GM19351 (cell line): ENCODE results near the gene RMRP.
"Not testable (repeated sequence)": the region's sequence is repeated elsewhere in the genome, so short reads cannot be mapped to it uniquely, and the experiment has no call there.

Experiments used
- ATAC-seq: cut with Tn5 transposase; IDR thresholded peaks from one replicate; pipeline ENCODE4 v1.9.1; 2021; ENCODE audit warnings: mild to moderate bottlenecking, moderate library complexity; ENCODE audit not compliant: unreplicated experiment

RMRP gene

DNA sequence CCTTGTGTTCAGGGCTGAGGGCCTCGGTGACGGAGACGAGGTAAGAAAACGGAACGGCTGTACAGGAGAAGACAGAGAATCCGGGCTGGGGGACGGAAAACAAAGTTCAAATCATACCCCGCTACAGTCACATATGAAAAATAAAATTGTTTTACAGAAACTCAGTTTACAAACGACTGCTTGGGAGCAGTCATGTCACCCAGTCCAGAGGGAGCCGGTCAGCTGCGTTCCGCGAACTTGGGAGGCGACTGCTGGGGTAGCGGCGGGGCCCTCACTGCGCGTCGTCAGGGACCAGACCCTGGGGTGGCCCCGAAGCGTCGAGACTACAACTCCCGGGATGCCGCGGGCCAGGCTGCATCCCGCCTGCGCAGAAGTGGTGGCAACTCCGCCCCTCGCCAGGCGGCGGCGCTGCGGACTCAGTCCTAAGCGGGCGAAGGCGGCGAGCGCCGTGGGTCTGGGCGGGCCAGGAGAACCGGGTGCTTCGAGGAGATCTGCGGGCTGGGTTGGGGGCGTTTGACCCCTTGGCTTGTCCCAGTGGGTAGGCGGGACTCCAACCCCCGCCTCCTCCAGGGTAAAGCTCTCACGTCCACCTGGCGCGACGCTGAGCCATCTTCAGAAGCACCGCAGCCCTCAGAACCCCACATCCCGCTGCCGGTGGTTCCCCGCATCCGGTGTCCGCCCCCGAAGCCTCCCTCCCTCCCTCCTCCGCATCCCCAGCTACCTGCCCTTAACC, 11.1 kb downstream of the RMRP start:
- ATAC-seq = peak; percentile 80

DNA sequence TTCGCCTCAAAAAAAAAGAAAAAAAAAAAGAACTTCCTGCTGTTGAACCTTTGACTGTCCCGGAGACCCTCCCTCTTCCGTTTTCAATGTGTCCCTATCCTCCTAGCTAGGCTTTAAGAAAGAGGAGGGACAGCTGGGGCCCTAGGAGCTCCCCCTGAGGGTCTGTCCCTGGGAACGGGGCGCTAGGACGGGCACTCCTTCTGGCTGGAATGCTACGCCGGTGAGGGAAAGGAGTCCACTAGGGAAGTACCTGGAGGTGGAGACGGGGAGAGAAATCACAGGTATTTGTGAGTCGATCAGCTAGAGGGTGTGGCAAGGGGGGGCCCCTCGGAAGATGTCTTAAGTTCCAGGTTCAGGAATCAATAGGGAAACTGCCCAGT, 11.7 kb downstream of the RMRP start:
- no peak for ATAC-seq

DNA sequence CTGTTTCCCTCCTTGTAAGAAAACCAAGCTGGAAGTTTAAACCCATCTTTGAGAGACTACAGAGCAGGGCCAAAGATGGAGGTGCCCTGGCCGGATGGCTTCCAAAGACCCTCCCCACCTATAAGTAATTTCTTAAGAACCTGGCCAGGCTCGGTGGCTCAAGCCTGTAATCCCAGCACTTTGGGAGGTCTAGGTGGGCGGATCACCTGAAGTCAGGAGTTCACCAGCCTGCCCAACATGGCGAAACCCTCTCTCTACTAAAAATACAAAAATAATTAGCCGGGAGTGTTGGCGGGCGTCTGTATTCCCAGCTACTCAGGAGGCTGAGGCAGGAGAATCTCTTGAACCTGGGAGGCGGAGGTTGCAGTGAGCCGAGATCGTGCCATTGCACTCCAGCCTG, 12.1 kb downstream of the RMRP start:
- ATAC-seq = not testable (repeated sequence)

DNA sequence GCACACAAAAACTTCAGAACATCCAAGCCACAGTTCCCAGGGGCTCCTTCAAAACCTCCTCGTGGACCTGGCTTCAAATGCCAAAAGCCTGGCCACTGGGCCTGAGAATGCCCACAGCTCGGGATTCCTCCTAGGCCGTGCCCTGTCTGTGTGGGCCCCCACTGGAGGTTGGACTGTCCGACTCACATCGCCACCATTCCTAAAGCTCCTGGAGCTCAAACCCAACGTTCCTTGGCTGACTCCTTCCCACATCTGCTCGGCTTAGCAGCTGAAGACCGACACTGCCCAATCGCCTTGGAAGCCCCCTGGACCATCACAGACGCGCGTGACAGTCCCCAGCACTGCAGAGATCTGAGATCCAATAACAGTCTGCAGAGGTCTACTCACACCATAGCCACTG, 14.8 kb downstream of the RMRP start:
- no peak for ATAC-seq

DNA sequence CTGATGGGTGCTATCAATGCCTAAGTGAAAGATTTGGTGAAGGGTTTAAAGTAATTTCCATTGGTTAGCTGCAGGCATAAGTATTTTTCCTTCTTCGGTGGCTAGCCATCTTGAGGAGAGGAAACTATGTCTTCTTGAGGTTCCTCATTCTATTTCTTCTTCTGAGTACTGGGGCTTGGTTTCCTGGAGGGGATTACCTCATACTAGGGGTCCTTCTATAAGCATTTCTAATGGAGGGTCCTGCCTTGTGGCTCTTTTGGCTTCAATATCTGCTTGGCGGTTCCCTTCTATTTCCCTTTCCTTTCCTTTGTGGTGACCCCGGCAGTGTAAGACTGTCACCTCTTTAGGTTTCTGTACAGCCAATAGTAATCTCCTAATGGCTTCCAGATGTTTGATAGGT, 16.3 kb downstream of the RMRP start:
- ATAC-seq = not testable (repeated sequence)

DNA sequence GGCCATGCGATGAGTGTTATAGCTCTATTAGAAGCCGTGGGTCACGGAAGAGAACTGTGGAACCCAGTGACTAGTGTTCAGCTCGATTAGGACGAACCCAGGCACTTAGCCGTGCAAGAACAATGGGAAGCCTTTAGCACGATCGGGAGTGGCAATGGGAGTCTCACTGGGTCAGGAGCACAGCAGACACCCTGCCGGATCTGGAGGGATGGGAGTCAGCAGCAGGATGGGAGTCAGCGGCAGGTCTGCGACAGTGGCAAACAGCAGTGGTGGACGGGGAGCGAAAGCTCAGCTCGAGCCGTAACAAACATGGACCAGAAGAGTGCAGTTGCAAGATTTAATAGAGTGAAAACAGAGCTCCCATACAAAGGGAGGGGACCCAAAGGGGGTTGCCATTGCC, 17.4 kb downstream of the RMRP start:
- ATAC-seq = not testable (repeated sequence)

DNA sequence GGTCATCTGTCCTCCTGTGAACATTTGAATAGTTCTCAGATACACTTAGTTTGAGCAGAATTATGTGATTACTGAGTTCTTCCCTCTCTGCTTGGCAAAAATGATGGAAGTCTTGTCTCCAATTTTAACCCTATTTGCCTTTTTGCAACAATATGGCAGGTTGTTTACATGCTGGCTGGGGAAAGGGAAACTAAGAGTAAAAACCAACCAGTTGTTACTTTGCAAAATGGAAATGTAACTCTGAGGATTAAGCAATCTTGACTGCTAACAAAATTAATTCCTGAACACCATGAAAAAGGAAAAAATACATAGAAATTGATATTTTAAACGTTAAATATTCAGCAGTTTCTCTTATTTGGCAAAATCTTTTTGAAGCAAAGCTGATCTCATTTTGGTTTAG, 18.2 kb downstream of the RMRP start:
- ATAC-seq = no peak

DNA sequence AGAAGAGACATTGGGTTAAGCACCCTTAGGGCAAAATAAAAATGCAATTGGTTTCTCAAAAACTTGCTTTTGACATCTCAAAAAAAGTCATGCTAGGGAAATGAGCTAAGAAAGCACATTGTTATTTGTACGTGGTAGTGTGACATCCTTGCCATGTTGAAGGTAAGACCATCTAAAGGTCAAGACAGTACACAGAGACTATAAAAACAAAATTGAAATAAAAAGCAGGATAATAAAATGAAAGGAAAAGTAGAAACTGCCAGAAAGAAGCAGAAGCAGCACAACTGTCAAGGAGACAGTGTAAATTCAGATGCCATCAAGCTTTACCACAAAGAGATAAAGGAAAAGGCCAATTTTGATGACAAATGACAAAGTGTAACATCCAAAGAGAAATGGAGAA, 18.6 kb downstream of the RMRP start:
- not testable (repeated sequence) for ATAC-seq

DNA sequence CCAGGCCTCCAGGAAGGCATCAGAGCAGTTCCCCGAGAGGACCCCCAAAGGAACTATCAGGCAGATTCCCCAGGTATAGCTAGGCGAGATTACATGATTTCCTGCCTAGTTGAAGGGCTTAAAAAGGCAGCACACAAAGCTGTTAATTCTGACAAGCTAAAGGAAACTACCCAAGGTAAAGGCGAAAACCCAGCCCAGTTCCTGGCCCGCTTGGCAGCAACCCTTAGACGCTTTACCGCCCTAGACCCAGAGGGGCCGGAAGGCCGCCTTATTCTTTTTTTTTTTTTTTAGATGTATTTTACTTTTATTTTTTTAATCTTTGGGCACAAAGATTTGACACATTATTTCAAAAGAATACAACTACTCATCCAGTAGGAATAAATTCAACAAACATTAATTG, 19.1 kb downstream of the RMRP start:
- not testable (repeated sequence) for ATAC-seq

DNA sequence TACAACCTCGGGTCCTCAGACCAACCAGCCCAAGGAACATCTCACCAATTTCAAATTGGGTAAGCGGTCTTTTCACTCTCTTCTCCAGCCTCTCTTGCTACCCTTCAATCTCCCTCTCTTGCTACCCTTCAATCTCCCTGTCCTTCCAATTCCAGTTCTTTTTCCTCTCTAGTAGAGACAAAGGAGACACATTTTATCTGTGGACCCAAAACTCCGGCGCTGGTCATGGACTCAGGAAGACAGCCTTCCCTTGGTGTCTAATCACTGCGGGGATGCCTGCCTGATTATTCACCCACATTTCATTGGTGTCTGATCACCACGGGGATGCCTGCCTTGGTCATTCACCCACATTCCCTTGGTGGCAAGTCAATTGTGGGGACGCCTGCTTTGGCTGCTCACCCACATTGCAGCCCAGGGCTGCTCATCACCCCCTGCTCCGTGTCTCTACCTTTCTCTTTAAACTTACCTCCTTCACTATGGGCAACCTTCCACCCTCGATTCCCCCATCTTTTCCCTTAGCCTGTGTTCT, 20.3 kb downstream of the RMRP start:
- not testable (repeated sequence) for ATAC-seq

DNA sequence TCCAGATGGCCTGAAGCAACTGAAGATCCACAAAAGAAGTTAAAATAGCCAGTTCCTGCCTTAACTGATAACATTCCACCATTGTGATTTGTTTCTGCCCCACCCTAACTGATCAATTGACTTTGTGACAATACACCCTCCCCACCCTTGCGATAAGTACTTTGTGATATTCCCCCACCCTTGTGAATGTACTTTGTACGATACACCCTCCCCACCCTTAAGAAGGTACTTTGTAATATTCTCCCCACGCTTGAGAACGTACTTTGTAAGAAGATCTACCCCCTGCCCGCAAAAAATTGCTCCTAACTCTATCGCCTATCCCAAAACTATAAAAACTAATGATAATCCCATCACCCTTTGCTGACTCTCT, 21.0 kb downstream of the RMRP start:
- not testable (repeated sequence) for ATAC-seq

DNA sequence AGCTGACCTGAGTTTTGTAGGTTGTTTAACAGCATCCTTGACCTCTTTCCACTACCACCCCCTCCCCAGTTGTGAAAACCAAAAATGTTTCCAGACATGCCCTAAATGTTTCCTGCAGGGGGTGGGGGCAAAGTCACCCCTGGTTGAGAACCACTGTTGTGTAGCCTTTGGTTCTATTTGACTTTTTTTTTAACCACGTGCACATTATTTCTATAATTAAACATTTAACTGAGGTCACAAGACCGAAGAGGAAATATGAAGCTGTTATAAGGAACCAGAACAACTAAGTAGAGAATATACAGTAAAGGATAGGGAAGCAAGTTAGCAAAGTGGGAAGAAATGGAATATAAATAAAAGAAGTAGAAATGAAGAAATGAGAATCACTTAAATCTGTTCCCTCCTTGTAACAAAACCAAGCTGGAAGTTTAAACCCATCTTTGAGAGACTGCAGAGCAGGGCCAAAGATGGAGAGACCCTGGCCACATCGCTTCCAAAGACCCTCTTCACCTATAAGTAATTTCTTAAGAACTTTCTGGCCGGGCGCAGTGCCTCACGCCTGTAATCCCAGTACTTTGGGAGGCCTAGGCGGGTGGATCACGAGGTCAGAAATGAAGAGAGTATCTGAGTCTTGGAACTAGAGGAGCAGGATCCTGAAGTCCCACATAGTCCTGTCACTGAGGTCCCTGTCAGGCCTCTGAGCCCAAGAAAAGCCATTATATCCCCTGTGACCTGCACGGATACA, 21.5 kb downstream of the RMRP start:
- ATAC-seq = no peak

DNA sequence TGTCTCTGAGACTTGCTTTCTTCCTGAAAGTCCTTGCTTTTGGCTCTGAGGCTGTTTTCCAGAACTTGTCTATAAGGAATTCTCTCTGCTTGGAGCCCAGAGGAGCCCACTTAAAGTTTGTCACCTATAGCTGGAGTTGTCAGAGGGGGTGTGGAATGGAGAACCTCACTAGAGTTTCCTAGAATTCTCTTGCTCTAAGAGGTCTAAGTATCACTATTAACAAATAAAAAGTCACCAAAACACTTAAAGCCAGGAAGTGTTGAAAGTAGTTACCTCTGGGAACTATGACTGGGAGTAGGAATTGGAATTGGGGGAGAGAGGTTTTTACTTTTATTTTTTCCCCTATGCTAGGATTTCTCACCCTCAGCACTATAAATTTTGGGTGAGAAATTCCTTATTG, 22.1 kb downstream of the RMRP start:
- ATAC-seq = no peak

DNA sequence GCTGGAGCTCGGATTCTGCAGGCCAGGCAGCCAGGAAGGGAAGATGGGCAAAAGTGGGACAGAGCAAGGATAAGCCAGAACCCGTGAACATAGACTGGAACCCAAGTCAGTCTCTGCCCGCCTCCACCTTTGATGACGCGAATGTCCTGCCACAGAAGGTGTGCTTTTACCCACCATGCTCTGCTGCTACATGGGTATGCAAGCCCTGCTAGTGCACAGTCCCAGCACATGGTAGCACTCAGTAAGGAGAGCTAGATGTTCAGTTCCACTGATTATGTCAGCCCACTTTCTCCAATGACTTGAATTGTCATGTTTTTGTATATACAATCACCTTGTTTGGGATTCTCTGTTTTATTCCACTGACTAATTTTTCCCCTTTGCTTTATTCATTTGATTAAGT, 28.2 kb downstream of the RMRP start:
- no peak for ATAC-seq

DNA sequence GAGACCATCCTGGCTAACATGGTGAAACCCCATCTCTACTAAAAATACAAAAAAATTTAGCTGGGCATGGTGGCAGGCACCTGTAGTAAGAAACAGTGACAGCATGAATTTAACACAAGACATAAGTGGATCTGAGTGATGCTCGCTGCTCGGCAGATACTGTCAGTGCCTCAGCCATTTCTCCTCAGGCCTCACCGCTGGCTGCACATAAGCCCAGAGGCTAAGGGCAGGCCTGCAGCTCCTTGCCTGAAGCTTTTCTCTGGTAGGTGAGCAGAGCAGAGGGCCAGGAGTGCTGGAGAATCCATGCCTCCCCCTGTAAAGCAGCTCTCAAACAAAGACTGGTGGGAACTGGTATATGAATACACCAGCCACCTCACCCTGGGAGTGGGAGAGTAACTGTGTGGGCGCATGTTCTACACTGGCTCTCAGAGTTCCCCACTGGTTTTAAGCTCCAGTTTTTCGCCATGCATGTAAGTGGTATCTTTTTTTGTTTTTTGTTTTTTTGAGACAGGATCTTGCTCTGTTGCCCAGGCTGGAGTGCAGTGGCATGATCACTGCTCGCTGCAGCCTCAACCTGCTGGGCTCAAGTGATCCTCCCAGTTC, 29.3 kb downstream of the RMRP start:
- no peak for ATAC-seq

DNA sequence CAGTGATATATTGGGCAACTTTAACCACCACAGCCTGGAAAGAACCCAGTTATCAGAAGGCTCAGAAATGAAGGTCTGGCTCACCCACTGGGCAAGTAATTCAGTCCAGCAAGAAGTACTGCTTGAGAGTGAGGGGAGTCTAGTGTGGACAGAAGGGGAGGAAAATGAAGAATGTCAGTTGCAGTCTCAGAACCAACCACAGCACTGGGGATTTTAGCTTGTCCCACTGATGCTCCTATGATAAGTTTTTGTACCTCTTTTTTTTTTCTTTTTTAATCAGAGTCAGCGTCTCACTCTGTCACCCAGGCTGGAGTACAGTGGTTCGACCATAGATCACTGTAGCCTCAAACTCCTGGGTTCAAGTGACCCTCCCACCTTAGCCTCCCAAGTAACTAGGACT, 30.2 kb downstream of the RMRP start:
- ATAC-seq = no peak

DNA sequence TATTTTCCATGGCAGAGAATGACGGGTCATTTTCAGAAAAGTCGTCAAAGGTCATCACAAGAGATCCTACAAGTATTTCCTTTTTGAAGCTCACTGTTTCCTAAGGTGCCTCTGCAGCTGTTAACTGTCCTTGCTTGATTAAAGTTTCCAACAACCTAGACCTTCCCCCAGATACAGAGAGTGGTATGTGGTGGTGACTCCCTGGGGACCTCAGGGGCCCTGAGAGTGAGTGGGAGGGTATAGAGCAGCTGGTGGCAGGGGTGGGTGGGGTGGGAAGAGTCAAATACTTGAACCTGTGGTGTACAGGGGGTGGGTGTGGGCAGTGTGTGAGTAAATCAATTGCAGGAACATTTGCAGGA, 38.0 kb downstream of the RMRP start:
- ATAC-seq = peak; percentile 54

DNA sequence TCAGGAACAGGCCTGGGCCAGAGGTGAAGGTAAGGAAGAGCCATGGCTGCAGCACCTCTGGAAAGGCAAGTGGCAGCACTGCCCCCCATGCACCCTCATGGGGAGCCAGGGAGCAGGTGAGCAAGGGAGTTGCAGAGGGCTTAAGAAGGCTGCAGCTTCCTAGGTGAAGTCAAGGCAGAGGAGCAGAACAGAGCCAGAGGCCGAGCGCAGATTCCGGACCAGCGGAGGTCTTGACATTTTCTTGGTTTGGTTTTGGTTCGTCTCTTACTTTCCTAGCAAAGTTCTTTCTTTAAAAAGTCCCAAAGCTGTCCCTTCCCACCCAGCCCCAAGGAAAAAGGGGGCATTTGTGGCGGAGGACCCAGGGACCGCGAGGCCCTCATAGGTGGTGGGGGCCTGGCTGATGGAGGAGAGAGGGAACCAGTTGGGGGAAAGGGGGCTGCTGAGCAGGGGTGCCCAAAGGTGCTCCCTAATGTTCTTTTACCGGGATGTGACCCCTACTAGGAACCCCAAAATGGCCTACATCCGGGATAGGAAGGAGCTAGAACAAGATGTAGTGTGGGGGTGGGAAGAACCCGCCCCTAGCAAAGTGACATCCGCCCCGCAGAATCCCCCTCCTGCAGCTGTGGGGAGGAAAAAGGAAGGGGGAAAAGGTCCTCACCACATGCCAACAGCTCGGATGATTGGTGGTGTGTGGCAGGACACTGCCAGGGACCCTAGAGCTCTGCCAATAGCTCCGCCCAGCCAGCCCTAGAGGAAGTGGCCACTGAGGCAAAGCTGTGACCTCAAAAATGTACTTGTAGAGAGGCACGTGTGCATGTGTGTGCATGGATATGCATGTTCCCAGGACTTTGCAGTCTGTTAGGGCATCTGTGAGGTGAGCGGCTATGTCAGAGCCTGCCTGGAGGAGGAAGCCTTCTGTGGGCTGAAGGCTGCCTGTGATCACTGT, 38.7 kb downstream of the RMRP start:
- peak; percentile 44 for ATAC-seq

DNA sequence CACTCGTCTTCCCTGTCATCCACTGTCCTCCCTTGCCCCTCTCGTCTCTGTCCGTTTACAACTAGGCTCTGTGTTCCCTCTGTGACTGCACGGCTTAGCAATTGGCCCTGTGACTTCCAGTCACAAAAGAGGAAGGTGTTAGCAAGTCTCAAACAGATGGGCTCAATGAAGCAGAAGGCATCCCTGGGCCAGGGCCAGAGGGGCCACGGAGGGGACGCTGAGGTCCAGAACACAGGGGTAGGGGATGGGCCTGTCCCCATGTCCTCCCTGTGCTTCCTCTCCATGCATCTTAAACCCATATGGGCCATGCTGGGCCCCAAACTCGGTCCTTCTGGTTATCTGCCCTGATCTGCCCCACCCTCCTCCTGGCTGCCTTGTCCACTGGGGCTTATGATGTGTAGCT, 39.5 kb downstream of the RMRP start, which contains the start of gene CD72:
CD72 (minus strand) TSS at position 89 of the 403 bp plus-strand sequence. CDS start 110 bp downstream, outside the sequence.
- no peak for ATAC-seq

DNA sequence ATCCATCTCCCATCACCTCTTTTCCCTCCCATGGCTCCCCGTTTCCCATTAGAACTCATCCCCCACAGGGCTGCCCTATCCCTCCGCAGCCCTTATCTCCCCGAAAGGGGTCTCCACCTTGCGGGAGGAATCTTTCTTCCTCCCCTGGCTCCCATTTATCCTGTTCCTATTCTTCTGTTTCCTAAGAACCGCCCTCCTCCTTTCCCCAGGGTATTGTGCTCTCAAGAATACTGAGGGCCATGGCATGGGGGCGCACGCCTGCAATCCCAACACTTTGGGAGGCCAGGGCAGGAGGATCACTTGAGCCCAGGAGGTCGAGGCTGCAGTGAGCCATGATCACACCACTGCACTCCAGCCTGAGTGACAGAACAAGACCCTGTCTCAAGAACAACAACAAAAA, 40.3 kb downstream of the RMRP start:
- no peak for ATAC-seq
